ENCODE results near the gene EPHA8. TPM values are rescaled to one million over a fixed set of nuclear protein-coding genes. Genes with fewer than 3 reads are reported as not detected.

Gene EPHA8
- total RNA-seq, 1 experiment from 2014 or later = not detected

GRCh38 chr1:22527122-22527521 is 36.2 kb upstream of the EPHA8 start:
- Histone ChIP-seq H3K9me3 (no peaks in the 10 kb centered on the region), H3K4me3 (ENCODE audit: low read depth, low read length) (no peak overlapping the region), H3K36me3 (ENCODE audit: control insufficient read depth, insufficient read depth, low read length) (no peaks in the 10 kb centered on the region; the same call in 1 of the 2 replicates), H3K27me3 (replicated peaks; ENCODE audit: control insufficient read depth, insufficient read depth, low read length) (no peaks in the 10 kb centered on the region), H3K4me1 (no peaks in the 10 kb centered on the region)
- BruUV-seq (replicated peaks) = no TSS peak
- Mint-ChIP-seq H3K9me3 (ENCODE audit: unreplicated experiment) (no peaks in the 10 kb centered on the region), H3K27me3 (ENCODE audit: insufficient read depth, unreplicated experiment) (no peaks in the 10 kb centered on the region), H3K27ac (ENCODE audit: unreplicated experiment) (no peak overlapping the region), H3K4me1 (ENCODE audit: low read depth, unreplicated experiment) (no peaks in the 10 kb centered on the region), H3K4me3 (ENCODE audit: unreplicated experiment) (no peak overlapping the region), H3K36me3 (ENCODE audit: insufficient read depth, unreplicated experiment) (peaks cover 25% of the 10 kb centered on the region)
- CTCF ChIA-PET = interaction anchor here (0.6 to 1.0 kb wide), 3 partner anchors 17 to 115 kb away, joined by 4 to 6 read pairs (median 4); no protein-coding TSS in a partner anchor
- TF ChIP-seq CTCF (IDR thresholded peaks at IDR 0.05; ENCODE audit: insufficient read depth in 1 of 2, low read depth in 1 of 2, low read length in 1 of 2, severe bottlenecking in 1 of 2, unreplicated experiment in 1 of 2) = no peak
- intact Hi-C loops (cut with micrococcal nuclease; ENCODE audit: unreplicated experiment) = no loop called here
- POLR2A ChIA-PET = no interaction called here
- DNase-seq = no peak

DNA sequence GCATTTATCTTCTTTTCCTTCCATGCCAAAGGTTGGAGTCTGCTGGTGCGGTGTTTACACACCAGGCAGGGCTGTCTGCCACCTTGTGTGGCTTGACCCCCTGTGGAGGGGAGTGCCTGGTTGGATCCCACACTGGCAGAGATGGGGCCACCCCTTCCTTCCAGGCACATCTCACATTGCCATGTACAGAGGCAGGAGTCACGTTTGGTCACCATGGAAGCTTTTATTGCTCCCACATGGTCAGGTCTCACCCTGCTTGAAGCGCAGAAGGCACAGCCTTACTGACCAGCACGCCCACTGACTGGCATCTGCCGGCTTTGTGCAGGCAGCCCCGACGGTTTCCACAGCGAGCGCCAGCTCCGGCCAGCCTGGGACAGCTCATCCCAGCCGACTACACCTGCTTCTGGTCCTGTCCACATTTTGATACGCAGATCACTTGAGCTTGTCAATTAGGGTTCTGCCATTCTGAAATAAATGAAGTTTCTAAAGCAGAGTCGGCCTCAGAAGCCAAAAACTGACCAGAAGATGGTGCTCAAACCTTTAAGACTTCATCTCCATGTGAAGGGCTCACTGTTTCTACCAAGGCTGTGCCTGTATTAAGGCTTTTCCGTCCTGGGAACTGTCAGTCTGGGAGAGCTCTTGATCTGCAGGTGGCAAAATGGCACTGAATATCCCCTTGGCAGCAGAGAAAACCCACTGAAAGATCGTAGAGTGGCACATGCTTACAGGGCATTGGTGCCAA is 35.6 kb upstream of the EPHA8 start:
- Histone ChIP-seq H3K36me3 (ENCODE audit: control insufficient read depth, insufficient read depth, low read length) (no peaks in the 10 kb centered on the region), H3K9me3 (no peaks in the 10 kb centered on the region), H3K27me3 (replicated peaks; ENCODE audit: control insufficient read depth, insufficient read depth, low read length) (no peaks in the 10 kb centered on the region), H3K4me1 (no peaks in the 10 kb centered on the region), H3K4me3 (ENCODE audit: low read depth, low read length) (no peak overlapping the region)
- no peak for DNase-seq
- no peak for TF ChIP-seq CTCF (IDR thresholded peaks at IDR 0.05; ENCODE audit: insufficient read depth in 1 of 2, low read depth in 1 of 2, low read length in 1 of 2, severe bottlenecking in 1 of 2, unreplicated experiment in 1 of 2)
- H3K27me3 Mint-ChIP-seq (ENCODE audit: insufficient read depth, unreplicated experiment) = no peaks in the 10 kb centered on the region
- peaks cover 25% of the 10 kb centered on the region for H3K36me3 Mint-ChIP-seq (ENCODE audit: insufficient read depth, unreplicated experiment)
- intact Hi-C loops (cut with micrococcal nuclease; ENCODE audit: unreplicated experiment) = loop anchor here (1.0 kb wide), 1 partner anchor 115 kb away; no protein-coding TSS in a partner anchor
- CTCF ChIA-PET = interaction anchor here (0.6 to 1.0 kb wide), 3 partner anchors 17 to 115 kb away, joined by 4 to 6 read pairs (median 4); no protein-coding TSS in a partner anchor
- H3K27ac Mint-ChIP-seq (ENCODE audit: unreplicated experiment) = no peak overlapping the region
- H3K4me3 Mint-ChIP-seq (ENCODE audit: unreplicated experiment) = no peak overlapping the region
- POLR2A ChIA-PET = no interaction called here
- no peaks in the 10 kb centered on the region for H3K4me1 Mint-ChIP-seq (ENCODE audit: low read depth, unreplicated experiment)
- BruUV-seq (replicated peaks) = no TSS peak
- H3K9me3 Mint-ChIP-seq (ENCODE audit: unreplicated experiment) = no peaks in the 10 kb centered on the region

DNA sequence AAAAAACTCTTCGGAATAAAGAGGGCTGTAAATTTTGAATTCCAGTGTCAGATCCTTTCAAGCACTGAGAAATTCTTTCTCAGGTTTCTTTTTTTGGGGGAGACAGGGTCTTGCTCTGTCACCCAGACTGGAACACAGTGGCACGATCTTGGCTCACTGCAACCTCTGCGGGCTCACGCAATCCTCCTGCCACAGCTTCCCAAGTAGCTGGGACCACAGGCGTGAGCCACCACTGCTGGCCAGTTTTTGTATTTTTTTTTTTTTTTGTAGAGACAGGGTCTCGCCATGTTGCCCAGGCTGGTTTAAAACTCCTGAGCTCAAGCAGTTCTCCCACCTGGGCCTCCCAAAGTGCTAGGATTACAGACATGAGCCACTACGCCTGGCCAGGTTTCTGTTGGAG is 34.8 kb upstream of the EPHA8 start:
- Mint-ChIP-seq H3K9me3 (ENCODE audit: unreplicated experiment) (no peaks in the 10 kb centered on the region), H3K27me3 (ENCODE audit: insufficient read depth, unreplicated experiment) (no peaks in the 10 kb centered on the region), H3K4me3 (ENCODE audit: unreplicated experiment) (no peak overlapping the region), H3K4me1 (ENCODE audit: low read depth, unreplicated experiment) (no peaks in the 10 kb centered on the region), H3K27ac (ENCODE audit: unreplicated experiment) (no peak overlapping the region), H3K36me3 (ENCODE audit: insufficient read depth, unreplicated experiment) (peaks cover 18% of the 10 kb centered on the region)
- Histone ChIP-seq H3K36me3 (ENCODE audit: control insufficient read depth, insufficient read depth, low read length) (no peaks in the 10 kb centered on the region; the same call in 1 of the 2 replicates), H3K4me1 (no peaks in the 10 kb centered on the region), H3K4me3 (ENCODE audit: low read depth, low read length) (no peak overlapping the region), H3K27me3 (replicated peaks; ENCODE audit: control insufficient read depth, insufficient read depth, low read length) (no peaks in the 10 kb centered on the region), H3K9me3 (no peaks in the 10 kb centered on the region)
- intact Hi-C loops (cut with micrococcal nuclease; ENCODE audit: unreplicated experiment) = loop anchor here (1.0 kb wide), 1 partner anchor 114 kb away; no protein-coding TSS in a partner anchor
- POLR2A ChIA-PET = no interaction called here
- no TSS peak for BruUV-seq (replicated peaks)
- TF ChIP-seq CTCF (IDR thresholded peaks at IDR 0.05; ENCODE audit: insufficient read depth in 1 of 2, low read depth in 1 of 2, low read length in 1 of 2, severe bottlenecking in 1 of 2, unreplicated experiment in 1 of 2) = no peak
- DNase-seq = no peak
- CTCF ChIA-PET = interaction anchor here (1.0 kb wide), 1 partner anchor 114 kb away, joined by 4 read pairs; no protein-coding TSS in a partner anchor

All from Caco-2 (cell line).